ENCODE measurements around the gene ZNF57. TPM values are rescaled to one million over a fixed set of nuclear protein-coding genes. Genes with fewer than 3 reads are reported as not detected.

ZNF57 gene
- 2.1 and 3.2 TPM in 2 replicates for polyA plus RNA-seq (2012; rRNA removed)
- 2.2 and 2.7 TPM in 2 replicates for polyA plus RNA-seq (2012; cell fraction: cytosol; rRNA removed)
- 3.5 and 6.7 TPM in 2 replicates for polyA plus RNA-seq (2012; cell fraction: nucleus; rRNA removed)

- Histone ChIP-seq H3K27me3 (ENCODE audit: insufficient read depth) (no peaks in the 10 kb centered on the region), H3K4me3 (ENCODE audit: low read depth in 2 of 2, low read length in 1 of 2) (peak within 1 kb of the TSS; percentile 80 to 81), H3K27ac (ENCODE audit: low read depth in 2 of 2, low read length in 1 of 2) (peak within 1 kb of the TSS; percentile 61 to 74; a peak in 3 of 4 replicates), H3K79me2 (ENCODE audit: insufficient read depth) (peaks cover 35% of the 10 kb centered on the region; the same call in 1 of the 2 replicates), H3F3A (replicated peaks; ENCODE audit: insufficient read depth) (no peaks in the 10 kb centered on the region), H3K9me3 (no peaks in the 10 kb centered on the region), H3K9ac (peak within 1 kb of the TSS; percentile 82), H3K9me2 (no peaks in the 10 kb centered on the region), H4K20me1 (ENCODE audit: insufficient read depth) (no peaks in the 10 kb centered on the region), H3K4me1 (ENCODE audit: control insufficient read depth in 1 of 2, insufficient read depth in 2 of 2, low read depth in 1 of 2, low read length in 1 of 2) (peaks cover 0 to 6% of the 10 kb centered on the region in 2 experiments; a peak in 1 of 4 replicates), H3K4me2 (peak within 1 kb of the TSS; percentile 89), H3K36me3 (replicated peaks in 1 of 2; ENCODE audit: control insufficient read depth in 1 of 2, insufficient read depth in 2 of 2, low read length in 1 of 2) (no peaks in the 10 kb centered on the region), H2AFZ (ENCODE audit: low read depth) (peak within 1 kb of the TSS; percentile 97)
- ChIA-PET CTCF (interaction anchor here (0.7 to 4.1 kb wide), 4 partner anchors 13 to 680 kb away, joined by 3 to 22 read pairs (median 4); partner anchors contain the start of gene ZNF554), POLR2A (interaction anchor here (1.1 kb wide), 1 partner anchor 50 kb away, joined by 4 read pairs; no protein-coding TSS in a partner anchor)
- DNase-seq, result peak; percentile 99
- 0% methylated on average over 9 of the region's 100 CpGs for WGBS (ENCODE audit: low lambda C conversion rate)
- 0 out of 2 replicates have a peak, but pooled peaks have one; percentile 28 for TF ChIP-seq USF1 (IDR thresholded peaks at IDR 0.05; ENCODE audit: borderline replicate concordance, low read depth)
- no peak for TF ChIP-seq RCOR1 (IDR thresholded peaks at IDR 0.05; ENCODE audit: low read length)
- TF ChIP-seq SMC3 (IDR thresholded peaks at IDR 0.05; ENCODE audit: low read depth, low read length), result no peak
- TF ChIP-seq USF2 (IDR thresholded peaks at IDR 0.05; ENCODE audit: borderline replicate concordance, low read depth, low read length), result no peak
- TF ChIP-seq, protein P1, sequence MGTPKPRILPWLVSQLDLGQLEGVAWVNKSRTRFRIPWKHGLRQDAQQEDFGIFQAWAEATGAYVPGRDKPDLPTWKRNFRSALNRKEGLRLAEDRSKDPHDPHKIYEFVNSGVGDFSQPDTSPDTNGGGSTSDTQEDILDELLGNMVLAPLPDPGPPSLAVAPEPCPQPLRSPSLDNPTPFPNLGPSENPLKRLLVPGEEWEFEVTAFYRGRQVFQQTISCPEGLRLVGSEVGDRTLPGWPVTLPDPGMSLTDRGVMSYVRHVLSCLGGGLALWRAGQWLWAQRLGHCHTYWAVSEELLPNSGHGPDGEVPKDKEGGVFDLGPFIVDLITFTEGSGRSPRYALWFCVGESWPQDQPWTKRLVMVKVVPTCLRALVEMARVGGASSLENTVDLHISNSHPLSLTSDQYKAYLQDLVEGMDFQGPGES (IDR thresholded peaks at IDR 0.05; ENCODE audit: low read depth, low read length), result peak; percentile 68
- peak; percentile 12; the same call in 1 of the 2 replicates for TF ChIP-seq GATA2 (CRISPR knock-in tag; IDR thresholded peaks at IDR 0.05)
- TF ChIP-seq RFX5 (IDR thresholded peaks at IDR 0.05; ENCODE audit: low read length), result peak; percentile 73
- TF ChIP-seq REST (IDR thresholded peaks at IDR 0.05; ENCODE audit: low read depth, low read length), result no peak
- no peak for TF ChIP-seq TCF12 (IDR thresholded peaks at IDR 0.05)
- TF ChIP-seq GABPA (IDR thresholded peaks at IDR 0.05; ENCODE audit: low read depth), result 0 out of 2 replicates have a peak, but pooled peaks have one; percentile 15
- no peak for TF ChIP-seq RXRA (IDR thresholded peaks at IDR 0.05; ENCODE audit: borderline replicate concordance, low read depth)
- peak; percentile 28; the same call in 1 of the 2 replicates for TF ChIP-seq POLR2AphosphoS5 (IDR thresholded peaks at IDR 0.05; ENCODE audit: low read depth, low read length)
- peak; percentile 21; the same call in 1 of the 2 replicates for TF ChIP-seq NFIC (IDR thresholded peaks at IDR 0.05; ENCODE audit: borderline replicate concordance)
- TF ChIP-seq, protein P2, sequence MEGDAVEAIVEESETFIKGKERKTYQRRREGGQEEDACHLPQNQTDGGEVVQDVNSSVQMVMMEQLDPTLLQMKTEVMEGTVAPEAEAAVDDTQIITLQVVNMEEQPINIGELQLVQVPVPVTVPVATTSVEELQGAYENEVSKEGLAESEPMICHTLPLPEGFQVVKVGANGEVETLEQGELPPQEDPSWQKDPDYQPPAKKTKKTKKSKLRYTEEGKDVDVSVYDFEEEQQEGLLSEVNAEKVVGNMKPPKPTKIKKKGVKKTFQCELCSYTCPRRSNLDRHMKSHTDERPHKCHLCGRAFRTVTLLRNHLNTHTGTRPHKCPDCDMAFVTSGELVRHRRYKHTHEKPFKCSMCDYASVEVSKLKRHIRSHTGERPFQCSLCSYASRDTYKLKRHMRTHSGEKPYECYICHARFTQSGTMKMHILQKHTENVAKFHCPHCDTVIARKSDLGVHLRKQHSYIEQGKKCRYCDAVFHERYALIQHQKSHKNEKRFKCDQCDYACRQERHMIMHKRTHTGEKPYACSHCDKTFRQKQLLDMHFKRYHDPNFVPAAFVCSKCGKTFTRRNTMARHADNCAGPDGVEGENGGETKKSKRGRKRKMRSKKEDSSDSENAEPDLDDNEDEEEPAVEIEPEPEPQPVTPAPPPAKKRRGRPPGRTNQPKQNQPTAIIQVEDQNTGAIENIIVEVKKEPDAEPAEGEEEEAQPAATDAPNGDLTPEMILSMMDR (IDR thresholded peaks at IDR 0.05), result no peak
- 0 out of 2 replicates have a peak, but pooled peaks have one; percentile 17 for TF ChIP-seq TAF1 (IDR thresholded peaks at IDR 0.05; ENCODE audit: borderline replicate concordance, low read depth, low read length)
- TF ChIP-seq YY1 (IDR thresholded peaks at IDR 0.05; ENCODE audit: low read depth), result peak; percentile 50; the same call in 1 of the 2 replicates
- TF ChIP-seq SIN3A (IDR thresholded peaks at IDR 0.05; ENCODE audit: borderline replicate concordance, low read depth, low read length), result no peak
- TF ChIP-seq, protein P3, sequence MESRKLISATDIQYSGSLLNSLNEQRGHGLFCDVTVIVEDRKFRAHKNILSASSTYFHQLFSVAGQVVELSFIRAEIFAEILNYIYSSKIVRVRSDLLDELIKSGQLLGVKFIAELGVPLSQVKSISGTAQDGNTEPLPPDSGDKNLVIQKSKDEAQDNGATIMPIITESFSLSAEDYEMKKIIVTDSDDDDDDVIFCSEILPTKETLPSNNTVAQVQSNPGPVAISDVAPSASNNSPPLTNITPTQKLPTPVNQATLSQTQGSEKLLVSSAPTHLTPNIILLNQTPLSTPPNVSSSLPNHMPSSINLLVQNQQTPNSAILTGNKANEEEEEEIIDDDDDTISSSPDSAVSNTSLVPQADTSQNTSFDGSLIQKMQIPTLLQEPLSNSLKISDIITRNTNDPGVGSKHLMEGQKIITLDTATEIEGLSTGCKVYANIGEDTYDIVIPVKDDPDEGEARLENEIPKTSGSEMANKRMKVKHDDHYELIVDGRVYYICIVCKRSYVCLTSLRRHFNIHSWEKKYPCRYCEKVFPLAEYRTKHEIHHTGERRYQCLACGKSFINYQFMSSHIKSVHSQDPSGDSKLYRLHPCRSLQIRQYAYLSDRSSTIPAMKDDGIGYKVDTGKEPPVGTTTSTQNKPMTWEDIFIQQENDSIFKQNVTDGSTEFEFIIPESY (IDR thresholded peaks at IDR 0.05; ENCODE audit: borderline replicate concordance, low read depth), result no peak
- TF ChIP-seq ELF1 (IDR thresholded peaks at IDR 0.05), result peak; percentile 65
Measured at GRCh38 chr19:2900296-2901252, at the start of gene ZNF57. TSS of gene ZNF57 (plus strand) at chr19:2900928. CDS start at chr19:2901046, 118 bp downstream.

All from SK-N-SH (cell line).